Upper lobe of right lung (tissue), 1 donor: Measurements from ENCODE around the gene INPP5A. TPM values are rescaled to one million over a fixed set of nuclear protein-coding genes. Genes with fewer than 3 reads are reported as not detected.

Experiments
- ATAC-seq: fragments of 200-7000 bp; cut with Tn5 transposase; one replicate; pipeline ENCODE4 v1.9.1; 2020; ENCODE audit warnings: mild to moderate bottlenecking, moderate library complexity
- DNase-seq: peaks from one replicate; pipeline ENCODE4 v3.0.0-alpha.2; 2020
- H3K27ac ChIP-seq: fragments of 200-600 bp; one replicate; pipeline ENCODE4 v1.8.0; 2022
- H3K27me3 ChIP-seq: fragments of 200-600 bp; one replicate; pipeline ENCODE4 v1.8.0; 2022; ENCODE audit warnings: mild to moderate bottlenecking
- H3K36me3 ChIP-seq: fragments of 200-600 bp; one replicate; pipeline ENCODE4 v1.8.0; 2022
- H3K4me1 ChIP-seq: fragments of 200-600 bp; one replicate; pipeline ENCODE4 v1.8.0; 2022
- H3K4me3 ChIP-seq: fragments of 200-600 bp; one replicate; pipeline ENCODE4 v1.8.0; 2022; ENCODE audit warnings: mild to moderate bottlenecking
- H3K9me3 ChIP-seq: fragments of 200-600 bp; one replicate; pipeline ENCODE4 v1.8.0; 2022
- intact Hi-C: fragments of 100-400 bp; cut with DNase I; formaldehyde crosslinking; loops from one replicate; pipeline ENCODE4 v1.11.0; 2022
- total RNA-seq: library from RNA; stranded (reverse); fragmentation: NEBNext Ultra II Directional; extraction: Animal tissue kit (Norgen Biotek cat#: 25700); gene quantifications from one replicate; pipeline ENCODE4 v1.2.1, GENCODE V29; 2021
- TF ChIP-seq, protein P1 (sequence below): fragments of 200-600 bp; IDR thresholded peaks from one replicate; pipeline ENCODE4 v1.8.0; 2022; ENCODE audit warnings: antibody characterized with exemption
- donor health status: DM: no; HTN: yes; CAD: no; lungs with severe emphysema.

Gene INPP5A
- total RNA-seq, 1 donor from 2014 or later, result 38.3 TPM

DNA sequence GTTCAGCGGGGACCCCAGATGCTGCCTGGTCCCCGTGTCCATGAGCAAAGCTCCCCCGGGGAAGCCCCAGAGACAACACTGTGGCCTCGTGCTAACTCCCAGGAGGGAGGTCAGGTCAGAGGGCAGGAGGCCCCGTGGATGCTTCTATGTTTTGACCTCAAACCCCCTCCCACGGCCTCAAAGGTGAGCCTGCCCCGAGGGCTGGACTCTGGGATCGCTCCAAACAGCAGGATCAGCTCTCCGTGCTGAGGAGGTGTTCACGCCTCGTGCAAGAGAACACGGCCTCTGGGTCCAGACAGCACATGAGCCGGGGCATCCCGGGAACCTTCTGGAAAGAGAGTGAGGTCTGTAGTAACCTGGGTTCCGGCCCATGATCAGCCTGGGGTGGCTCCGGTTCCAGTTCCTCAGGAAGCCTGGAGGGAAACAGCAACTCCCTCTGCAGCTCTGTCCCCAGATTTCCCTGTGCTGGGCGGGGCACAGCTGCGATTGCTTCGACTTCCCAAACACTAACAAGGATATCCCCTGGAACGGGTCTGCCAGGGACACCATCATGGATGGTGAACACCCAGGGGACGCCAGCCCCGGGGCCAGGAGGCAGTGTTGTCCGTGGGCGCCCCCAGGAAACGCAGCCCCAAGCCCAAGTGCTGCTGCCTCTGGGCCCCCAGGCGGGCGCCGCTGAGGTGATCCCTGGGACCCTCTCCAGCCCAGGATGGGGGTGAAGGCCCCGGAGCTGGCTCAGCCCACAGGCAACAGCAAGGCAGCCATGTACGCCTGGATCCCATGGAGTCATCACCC is 18.0 kb upstream of the INPP5A start:
- Histone ChIP-seq H3K4me1 (peaks cover 69% of the 10 kb centered on the region), H3K9me3 (no peaks in the 10 kb centered on the region), H3K27ac (peak overlapping the region; percentile 88), H3K4me3 (no peak overlapping the region), H3K36me3 (no peaks in the 10 kb centered on the region), H3K27me3 (no peaks in the 10 kb centered on the region)
- TF ChIP-seq, protein P1, sequence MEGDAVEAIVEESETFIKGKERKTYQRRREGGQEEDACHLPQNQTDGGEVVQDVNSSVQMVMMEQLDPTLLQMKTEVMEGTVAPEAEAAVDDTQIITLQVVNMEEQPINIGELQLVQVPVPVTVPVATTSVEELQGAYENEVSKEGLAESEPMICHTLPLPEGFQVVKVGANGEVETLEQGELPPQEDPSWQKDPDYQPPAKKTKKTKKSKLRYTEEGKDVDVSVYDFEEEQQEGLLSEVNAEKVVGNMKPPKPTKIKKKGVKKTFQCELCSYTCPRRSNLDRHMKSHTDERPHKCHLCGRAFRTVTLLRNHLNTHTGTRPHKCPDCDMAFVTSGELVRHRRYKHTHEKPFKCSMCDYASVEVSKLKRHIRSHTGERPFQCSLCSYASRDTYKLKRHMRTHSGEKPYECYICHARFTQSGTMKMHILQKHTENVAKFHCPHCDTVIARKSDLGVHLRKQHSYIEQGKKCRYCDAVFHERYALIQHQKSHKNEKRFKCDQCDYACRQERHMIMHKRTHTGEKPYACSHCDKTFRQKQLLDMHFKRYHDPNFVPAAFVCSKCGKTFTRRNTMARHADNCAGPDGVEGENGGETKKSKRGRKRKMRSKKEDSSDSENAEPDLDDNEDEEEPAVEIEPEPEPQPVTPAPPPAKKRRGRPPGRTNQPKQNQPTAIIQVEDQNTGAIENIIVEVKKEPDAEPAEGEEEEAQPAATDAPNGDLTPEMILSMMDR, result no peak
- DNase-seq, result peak; percentile 67
- peak; percentile 2 for ATAC-seq
- intact Hi-C loops, result no loop called here

DNA sequence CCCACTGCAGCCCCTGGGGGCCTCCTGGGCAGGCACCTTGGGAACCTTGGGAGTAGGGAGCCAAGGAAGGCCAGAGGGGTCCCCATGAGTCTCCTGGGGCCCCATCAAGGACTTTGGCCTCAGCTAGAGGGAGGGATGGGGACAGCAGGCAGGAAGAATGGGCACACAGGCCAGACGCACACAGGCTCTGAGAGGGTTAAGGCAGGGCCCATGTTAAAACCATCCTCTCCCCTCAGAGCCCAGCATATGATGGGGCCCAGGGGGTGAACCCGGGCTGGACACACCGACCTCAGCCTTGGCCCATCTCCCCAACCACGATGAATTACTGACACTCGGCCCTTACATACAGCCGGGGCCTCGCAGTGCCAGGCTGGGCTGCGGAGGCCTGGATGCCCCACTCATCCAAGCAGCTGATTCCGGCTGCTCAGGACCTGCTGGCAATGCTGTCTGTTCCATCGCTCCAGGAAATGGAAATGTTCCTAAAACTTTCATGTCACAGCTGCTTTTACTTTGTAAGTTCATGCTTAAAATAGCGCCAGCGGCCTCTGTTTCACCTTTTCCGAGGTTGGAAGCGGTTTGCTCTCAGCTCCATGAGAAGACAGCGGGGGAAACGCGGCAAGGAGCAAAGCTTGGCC is 17.3 kb upstream of the INPP5A start:
- TF ChIP-seq, protein P1, result no peak
- Histone ChIP-seq H3K27me3 (no peaks in the 10 kb centered on the region), H3K27ac (peak overlapping the region; percentile 88), H3K9me3 (no peaks in the 10 kb centered on the region), H3K4me3 (no peak overlapping the region), H3K4me1 (peaks cover 64% of the 10 kb centered on the region), H3K36me3 (no peaks in the 10 kb centered on the region)
- intact Hi-C loops, result no loop called here
- no peak for ATAC-seq
- no peak for DNase-seq

DNA sequence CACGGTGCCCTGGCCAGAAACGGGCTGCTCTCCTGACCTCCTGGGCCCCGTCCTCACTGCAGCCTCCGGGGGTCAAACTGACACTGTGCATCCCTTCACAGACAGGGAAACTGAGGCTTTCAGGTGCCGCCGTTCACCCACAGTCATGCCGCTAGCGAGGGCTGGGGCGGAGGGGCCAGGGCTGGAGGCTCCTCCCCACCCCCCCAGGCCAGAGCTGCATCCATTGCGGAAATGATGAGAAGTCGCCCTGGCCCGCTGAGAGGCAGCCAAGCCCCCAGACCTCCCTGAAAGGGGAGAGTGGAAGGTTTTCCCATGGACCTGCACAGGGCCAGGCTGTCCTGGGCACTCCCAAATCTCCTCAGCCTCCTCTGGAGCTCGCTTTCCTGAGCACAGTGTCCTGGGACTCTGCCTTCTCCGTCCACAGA is 16.5 kb upstream of the INPP5A start:
- H3K4me1 ChIP-seq, result peaks cover 56% of the 10 kb centered on the region
- no peak for DNase-seq

DNA sequence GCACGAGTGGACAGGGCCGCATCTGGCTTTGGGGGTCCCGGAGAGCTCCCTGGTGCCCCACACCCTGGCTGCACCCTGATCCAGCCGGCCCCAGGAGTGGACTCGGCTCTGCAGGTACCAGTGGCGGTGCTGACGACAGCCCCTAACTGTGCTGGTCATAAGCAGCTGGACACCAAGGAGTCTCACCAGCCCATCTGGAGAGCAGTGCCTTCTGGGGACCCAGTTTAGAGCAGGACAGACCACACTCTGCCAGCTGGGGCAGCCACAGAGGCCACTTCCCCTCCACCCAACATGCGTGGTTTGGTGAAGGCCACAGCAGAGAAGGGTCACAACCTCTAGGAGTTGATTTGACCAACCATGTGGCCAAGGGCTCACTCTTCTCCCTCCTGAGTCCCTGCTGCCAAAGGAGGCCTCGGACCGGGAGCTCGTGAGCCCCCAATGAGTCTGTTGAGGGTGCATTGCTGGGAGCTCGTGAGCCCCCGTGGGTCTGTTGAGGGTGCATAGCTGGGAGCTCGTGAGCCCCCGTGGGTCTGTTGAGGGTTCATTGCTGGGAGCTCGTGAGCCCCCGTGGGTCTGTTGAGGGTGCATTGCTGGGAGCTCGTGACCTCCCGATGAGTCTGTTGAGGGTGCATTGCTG is 16.0 kb upstream of the INPP5A start:
- H3K9me3 ChIP-seq, result no peaks in the 10 kb centered on the region
- no peaks in the 10 kb centered on the region for H3K36me3 ChIP-seq
- TF ChIP-seq, protein P1, result no peak
- no peak overlapping the region for H3K4me3 ChIP-seq
- no peaks in the 10 kb centered on the region for H3K27me3 ChIP-seq
- ATAC-seq (no peak), DNase-seq (no peak)
- intact Hi-C loops, result no loop called here
- peaks cover 51% of the 10 kb centered on the region for H3K4me1 ChIP-seq
- peak overlapping the region; percentile 88 for H3K27ac ChIP-seq

More for the DNA sequence above, 16.5 kb upstream of the INPP5A start:
- Histone ChIP-seq H3K9me3 (no peaks in the 10 kb centered on the region), H3K4me3 (no peak overlapping the region), H3K27me3 (no peaks in the 10 kb centered on the region), H3K36me3 (no peaks in the 10 kb centered on the region), H3K27ac (peak overlapping the region; percentile 88)
- no peak for ATAC-seq
- TF ChIP-seq, protein P1, result no peak
- intact Hi-C loops, result no loop called here

DNA sequence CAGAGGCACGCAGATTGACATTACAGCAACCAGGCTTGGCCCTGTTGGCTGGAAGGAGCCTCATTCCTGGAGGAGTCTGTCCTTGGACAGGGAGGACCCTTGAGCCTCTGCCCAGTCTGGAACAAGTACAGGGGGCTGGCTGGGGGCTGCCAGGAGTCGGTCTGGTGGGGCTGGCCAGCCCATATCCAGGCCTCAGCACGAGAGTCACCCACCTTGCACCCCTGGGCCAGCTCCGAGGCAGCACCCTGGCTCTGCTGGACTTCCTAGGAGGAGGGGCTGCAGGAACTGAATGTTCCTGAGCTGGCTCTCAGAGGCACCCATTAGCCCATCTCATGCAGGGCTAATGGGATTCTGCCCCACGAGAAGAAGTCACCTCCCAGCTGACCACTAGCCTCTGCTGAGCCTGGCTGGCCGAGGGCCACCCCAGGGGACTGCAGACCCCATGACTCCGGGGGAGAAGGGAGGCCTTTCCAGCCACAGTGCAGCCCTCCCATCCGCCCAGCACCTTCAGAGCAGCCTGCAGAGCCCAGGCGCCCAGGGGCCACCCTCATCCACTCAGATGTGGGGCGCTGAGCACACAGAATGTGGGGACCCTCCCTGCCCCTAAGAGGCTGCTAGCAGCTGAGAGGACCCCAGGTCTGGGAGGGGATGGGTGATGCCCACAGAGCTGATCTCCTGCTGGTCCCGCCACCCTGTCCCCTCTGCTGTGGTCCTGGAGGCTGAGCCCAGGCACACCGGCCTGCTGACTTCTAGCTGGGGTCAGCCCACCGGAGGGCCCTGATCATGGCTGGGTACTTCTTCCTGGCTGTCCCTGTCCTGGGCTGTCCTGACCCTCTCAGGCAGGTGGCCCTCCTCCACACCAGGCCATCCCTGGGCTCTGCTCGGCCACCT is 14.8 kb upstream of the INPP5A start:
- H3K27ac ChIP-seq, result no peak overlapping the region
- ATAC-seq (no peak), DNase-seq (no peak)
- no peaks in the 10 kb centered on the region for H3K9me3 ChIP-seq
- peaks cover 39% of the 10 kb centered on the region for H3K4me1 ChIP-seq
- no peaks in the 10 kb centered on the region for H3K36me3 ChIP-seq
- no peak overlapping the region for H3K4me3 ChIP-seq
- intact Hi-C loops, result no loop called here
- TF ChIP-seq, protein P1, result no peak
- no peaks in the 10 kb centered on the region for H3K27me3 ChIP-seq
